ENCODE results near the gene NKX6-2.
A peak's percentile ranks its signal among the peaks of the same experiment; 100 is the strongest.
"Not testable (repeated sequence)": the region's sequence is repeated elsewhere in the genome, so short reads cannot be mapped to it uniquely, and the experiment has no call there.

The NKX6-2 gene

GRCh38 chr10:132793871-132794849, 8.2 kb upstream of the NKX6-2 start:
- peak; percentile 26 for DNase-seq

GRCh38 chr10:132793213-132793612, 7.3 kb upstream of the NKX6-2 start:
- no peak for DNase-seq

- DNase-seq: no peak
These were observed 6.8 kb upstream of the NKX6-2 start for GRCh38 chr10:132792796-132793195.

- DNase-seq: not testable (repeated sequence)
These were observed 6.2 kb upstream of the NKX6-2 start for GRCh38 chr10:132792099-132792498.

GRCh38 chr10:132790934-132791829, 5.2 kb upstream of the NKX6-2 start:
- DNase-seq: no peak

GRCh38 chr10:132790470-132790869, 4.5 kb upstream of the NKX6-2 start:
- no peak for DNase-seq

GRCh38 chr10:132789659-132790148, 3.8 kb upstream of the NKX6-2 start:
- DNase-seq: no peak

- no peak for DNase-seq
These were observed 2.9 kb upstream of the NKX6-2 start for GRCh38 chr10:132788831-132789219.

- peak; percentile 19 for DNase-seq
These were observed 2.4 kb upstream of the NKX6-2 start for GRCh38 chr10:132788180-132788830.

- no peak for DNase-seq
These were observed 1.7 kb upstream of the NKX6-2 start for GRCh38 chr10:132787495-132788179.

- no peak for DNase-seq
These were observed 1.0 kb upstream of the NKX6-2 start for GRCh38 chr10:132786884-132787494.

- DNase-seq: no peak
These were observed 533 bp upstream of the NKX6-2 start for GRCh38 chr10:132786476-132786883.

- DNase-seq: no peak
These were observed 853 bp downstream of the NKX6-2 start for GRCh38 chr10:132784866-132785722.

GRCh38 chr10:132783940-132784865, 1.7 kb downstream of the NKX6-2 start:
- DNase-seq: no peak

GRCh38 chr10:132783165-132783939, 2.6 kb downstream of the NKX6-2 start:
- DNase-seq: no peak

- no peak for DNase-seq
These were observed 4.4 kb downstream of the NKX6-2 start for GRCh38 chr10:132781556-132781955.

GRCh38 chr10:132780356-132780755, 5.6 kb downstream of the NKX6-2 start:
- DNase-seq: no peak

GRCh38 chr10:132779549-132780294, 6.2 kb downstream of the NKX6-2 start:
- no peak for DNase-seq

Data from fibroblast of skin of right biceps (primary cell).